HG02798 (cell line): ENCODE results near the gene TAL1.

ENCODE experiments used
- ATAC-seq: cut with Tn5 transposase; IDR thresholded peaks from one replicate; pipeline ENCODE4 v1.9.1; 2021; ENCODE audit warnings: mild to moderate bottlenecking; ENCODE audit not compliant: unreplicated experiment, poor library complexity

Gene TAL1

GRCh38 chr1:47189844-47190508 lies 42.0 kb downstream of the TAL1 start, which contains the start of gene PDZK1IP1:
TSS of gene PDZK1IP1 (minus strand) at chr1:47190036. CDS start at chr1:47189932, 104 bp downstream.
- ATAC-seq = no peak

- ATAC-seq = no peak
Observed at GRCh38 chr1:47188791-47189785, 42.9 kb downstream of the TAL1 start.

DNA sequence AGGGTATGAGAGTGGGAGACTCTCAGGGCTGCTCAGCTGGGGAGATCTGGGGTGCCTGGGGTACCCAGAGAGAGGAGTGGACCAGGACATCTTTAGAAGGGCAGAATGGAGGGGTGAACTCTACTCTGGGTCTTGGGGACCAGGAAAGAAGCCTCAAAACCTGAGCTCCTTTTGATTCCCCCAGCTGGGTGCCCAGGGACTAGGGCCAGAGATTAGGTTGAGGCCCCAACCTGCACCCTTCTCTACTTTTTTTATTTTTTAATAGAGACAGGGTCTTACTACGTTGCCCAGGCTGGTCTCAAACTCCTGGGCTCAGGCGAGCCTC lies 44.1 kb downstream of the TAL1 start:
- ATAC-seq = no peak

GRCh38 chr1:47187231-47187925 lies 44.6 kb downstream of the TAL1 start:
- no peak for ATAC-seq

DNA sequence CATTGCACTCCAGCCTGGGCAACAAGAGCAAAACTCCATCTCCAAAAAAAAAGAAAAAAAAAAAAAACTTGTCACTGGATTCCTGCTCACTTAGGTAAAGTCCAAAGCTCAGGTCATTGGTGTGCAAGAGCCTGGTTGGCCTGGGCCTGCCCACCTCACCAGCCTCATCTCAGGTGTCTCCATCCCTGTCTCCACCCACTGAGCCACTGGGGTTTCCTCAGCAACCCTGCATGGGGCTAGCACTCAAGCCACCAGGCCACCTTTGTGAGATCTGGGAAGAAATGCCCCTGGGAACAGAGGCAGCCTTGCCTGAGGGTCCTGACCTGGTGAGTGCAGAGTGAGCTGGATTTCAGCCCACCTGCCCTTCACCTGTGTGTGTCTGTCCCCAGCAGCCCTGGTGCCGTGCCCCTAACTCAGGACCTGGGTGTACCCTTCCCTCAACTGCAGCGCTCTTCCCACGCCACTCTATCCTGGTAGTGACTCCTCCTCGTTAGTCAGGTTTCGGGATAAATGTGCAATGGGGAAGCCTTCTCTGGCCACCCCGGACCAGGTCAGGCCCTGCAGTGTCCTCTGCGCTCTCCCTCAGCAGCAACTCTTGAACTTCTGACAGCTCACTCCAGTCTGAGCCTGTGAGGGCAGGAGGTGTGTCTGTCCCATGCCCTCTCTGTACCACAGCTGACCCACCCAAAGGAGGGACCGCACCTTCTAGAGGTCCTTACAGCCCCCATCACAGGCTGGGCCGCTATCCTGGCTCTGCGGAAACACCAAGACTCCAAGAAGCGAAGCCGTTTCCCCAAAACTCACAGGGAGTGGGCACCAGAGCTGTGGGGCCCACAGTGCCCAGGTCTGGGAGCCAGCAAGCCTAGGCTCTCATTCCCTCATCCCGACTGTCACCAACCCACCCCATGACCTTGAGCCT lies 45.5 kb downstream of the TAL1 start:
- ATAC-seq = no peak

GRCh38 chr1:47184822-47185677 lies 47.0 kb downstream of the TAL1 start:
- ATAC-seq = no peak

- no peak for ATAC-seq
Observed at GRCh38 chr1:47184090-47184821, 47.8 kb downstream of the TAL1 start.

DNA sequence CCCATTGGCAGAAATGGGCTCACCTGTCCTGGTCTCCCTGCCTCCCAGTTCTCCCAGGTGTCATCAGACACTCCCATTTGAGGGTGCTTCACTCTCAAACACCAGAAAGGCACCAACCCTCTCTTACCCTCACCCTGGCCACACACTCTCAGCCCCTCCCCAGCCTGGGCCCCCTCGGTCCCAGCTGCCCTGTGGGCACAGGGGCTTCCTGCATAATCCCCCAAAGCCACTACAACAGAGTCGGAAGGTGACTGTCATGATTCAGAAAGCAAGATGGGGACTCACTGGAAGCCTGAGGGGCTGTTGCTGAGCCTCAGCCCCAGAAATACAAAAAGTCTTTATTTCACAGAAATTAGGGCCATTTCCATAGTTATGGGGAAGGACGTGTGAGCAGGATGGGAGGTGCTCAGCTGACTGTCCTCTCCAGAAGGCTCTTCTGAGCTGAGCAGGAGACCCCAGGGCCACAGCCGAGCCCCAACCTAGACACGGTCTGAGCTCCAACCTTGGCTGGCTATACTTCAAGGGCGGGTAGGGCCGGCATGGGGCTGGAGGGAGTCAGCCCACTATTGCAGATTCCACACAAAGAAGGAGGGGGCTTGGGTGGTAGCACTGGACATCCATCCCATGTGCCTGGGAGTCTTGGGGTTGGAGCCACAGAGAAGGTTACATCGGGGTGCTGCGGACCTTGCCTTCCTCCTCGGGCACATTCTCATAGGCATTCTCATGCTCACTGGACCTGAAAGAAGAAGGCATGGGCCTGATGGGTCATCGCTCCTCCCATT lies 48.5 kb downstream of the TAL1 start:
- no peak for ATAC-seq

GRCh38 chr1:47182676-47183235 lies 49.3 kb downstream of the TAL1 start:
- ATAC-seq = no peak

GRCh38 chr1:47181955-47182675 lies 49.9 kb downstream of the TAL1 start:
- ATAC-seq = no peak

GRCh38 chr1:47181095-47181954 lies 50.7 kb downstream of the TAL1 start:
- no peak for ATAC-seq

DNA sequence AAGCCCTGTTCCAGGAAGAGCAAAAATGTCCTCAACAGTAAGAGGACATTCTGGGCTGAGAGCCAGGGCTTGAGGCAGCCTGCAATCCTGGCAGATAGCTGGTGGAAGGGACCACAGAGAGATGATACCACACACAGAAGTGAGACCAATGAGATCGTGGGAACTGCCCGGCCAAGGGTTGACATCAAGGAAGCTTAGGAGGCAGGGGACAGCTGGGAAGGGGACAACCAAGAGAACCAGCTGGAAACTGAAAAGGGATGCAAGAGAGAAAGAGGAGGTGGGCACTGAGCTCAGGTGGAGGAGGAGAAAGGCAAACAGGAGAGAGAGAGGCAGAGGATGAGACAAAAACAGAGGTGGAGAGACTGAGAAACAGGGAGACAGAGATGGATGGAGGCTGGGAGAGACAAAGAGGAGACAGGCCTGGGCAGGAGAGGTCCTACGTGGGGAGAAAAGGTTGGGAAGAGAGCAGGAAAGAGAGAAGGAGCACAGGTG lies 51.4 kb downstream of the TAL1 start:
- ATAC-seq = no peak

GRCh38 chr1:47179988-47180563 lies 51.9 kb downstream of the TAL1 start:
- no peak for ATAC-seq

DNA sequence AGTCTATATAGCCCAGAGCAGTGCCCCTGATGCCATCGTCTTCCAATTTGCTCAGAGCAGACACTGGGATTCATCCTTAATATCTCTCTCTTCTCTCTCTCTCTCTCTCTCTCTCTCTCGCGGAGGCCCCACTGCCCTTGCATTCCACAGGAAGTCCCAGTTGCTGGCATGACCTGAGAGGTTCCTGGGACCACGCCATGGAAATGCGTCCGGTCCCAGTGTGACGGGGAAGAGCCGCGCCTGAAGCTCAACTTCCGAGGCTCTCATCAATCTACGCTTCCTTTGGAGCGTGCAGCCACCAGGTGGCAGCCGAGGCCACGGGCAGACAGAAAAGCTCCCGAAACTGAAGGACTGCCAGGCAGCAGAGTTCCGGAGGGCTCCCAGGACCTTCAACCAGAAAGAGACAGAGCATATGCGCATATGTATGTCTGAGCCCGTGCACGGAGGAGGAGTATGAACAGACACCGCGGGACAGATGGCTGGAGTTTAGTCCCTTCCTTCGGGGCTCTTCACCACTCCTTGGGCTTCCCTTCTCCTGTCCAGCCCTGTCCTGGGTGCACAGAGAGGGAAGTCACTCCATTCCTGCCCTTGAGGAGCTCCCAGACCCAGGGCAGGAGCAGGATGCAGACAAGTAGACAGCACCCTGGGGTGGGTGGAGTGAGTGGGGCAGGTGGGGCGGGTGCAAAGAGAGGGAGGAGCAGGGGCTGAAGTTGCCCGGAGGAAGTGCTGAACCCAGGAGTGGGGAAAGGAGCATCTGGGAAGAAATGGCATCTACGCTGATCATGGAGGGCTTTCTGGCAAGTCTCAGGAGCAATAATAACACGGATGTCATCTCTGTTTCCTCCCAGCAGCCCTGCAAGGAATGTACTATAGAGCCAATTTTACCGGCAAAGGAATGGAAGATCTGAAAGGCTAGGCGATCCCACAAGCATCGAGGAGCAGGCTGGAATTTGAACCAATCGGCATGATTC lies 52.7 kb downstream of the TAL1 start:
- peak; percentile 86 for ATAC-seq
